GM19099 (cell line): ENCODE results near the gene PITPNC1.

Source experiments
- POLR2A ChIP-seq: IDR thresholded peaks from 3 replicates; pipeline ENCODE4 v1.6.1; 2011; ENCODE audit warnings: low read depth; ENCODE audit not compliant: insufficient read length; ENCODE audit errors: extremely low read depth

The PITPNC1 gene

GRCh38 chr17:67519801-67520251, 142.7 kb downstream of the PITPNC1 start:
- no peak for TF ChIP-seq POLR2A

- no peak for TF ChIP-seq POLR2A
Observed at GRCh38 chr17:67520252-67520906, 143.3 kb downstream of the PITPNC1 start.

GRCh38 chr17:67520916-67521774, 144.1 kb downstream of the PITPNC1 start:
- TF ChIP-seq POLR2A = no peak

GRCh38 chr17:67521775-67522069, 144.6 kb downstream of the PITPNC1 start:
- no peak for TF ChIP-seq POLR2A

- no peak for TF ChIP-seq POLR2A
Observed at GRCh38 chr17:67523101-67523500, 146.0 kb downstream of the PITPNC1 start.

- no peak for TF ChIP-seq POLR2A
Observed at GRCh38 chr17:67525239-67526135, 148.4 kb downstream of the PITPNC1 start.

- TF ChIP-seq POLR2A = no peak
Observed at GRCh38 chr17:67526700-67527099, 149.6 kb downstream of the PITPNC1 start.

GRCh38 chr17:67528751-67529436, 151.8 kb downstream of the PITPNC1 start:
- no peak for TF ChIP-seq POLR2A

- no peak for TF ChIP-seq POLR2A
Observed at GRCh38 chr17:67531291-67531690, 154.2 kb downstream of the PITPNC1 start.

GRCh38 chr17:67532326-67532871, 155.3 kb downstream of the PITPNC1 start:
- no peak for TF ChIP-seq POLR2A

GRCh38 chr17:67534941-67535340, 157.9 kb downstream of the PITPNC1 start:
- no peak for TF ChIP-seq POLR2A

- no peak for TF ChIP-seq POLR2A
Observed at GRCh38 chr17:67542219-67543114, 165.4 kb downstream of the PITPNC1 start.

GRCh38 chr17:67544364-67544955, 167.4 kb downstream of the PITPNC1 start:
- no peak for TF ChIP-seq POLR2A
